Pancreas (tissue), 10 donors: Measurements from ENCODE around the gene GALNT10. TPM values are rescaled to one million over a fixed set of nuclear protein-coding genes. Genes with fewer than 3 reads are reported as not detected.

ENCODE experiments used
- ATAC-seq, 4 donors: fragments of 200-7000 bp; cut with Tn5 transposase; one replicate each; pipeline versions ENCODE4 v1.8.0 to v1.9.1; 2020; ENCODE audit warnings: mild to moderate bottlenecking in 4 of 4, moderate library complexity in 4 of 4
- DNase-seq, 6 donors: peaks; one replicate each; pipeline ENCODE4 v3.0.0-alpha.2; 2020
- FAIRE-seq: peaks from 2 replicates; lab custom pipeline; 2012; peaks lifted over from hg19 to GRCh38; lab: Jason Lieb, UNC
- H3K27ac ChIP-seq, 4 donors: fragments of 200-600 bp; sonication (generic); 1 replicate in 3 of 4; 2 replicates in 1 of 4; pipeline versions ENCODE4 v1.5.0 to v1.8.0; 2020
- H3K27me3 ChIP-seq, 4 donors: fragments of 200-600 bp; one replicate each; pipeline ENCODE4 v1.8.0; 2021
- H3K36me3 ChIP-seq, 3 donors: fragments of 200-600 bp; sonication (generic) in 1 of 3; one replicate each; pipeline versions ENCODE4 v1.5.0 to v1.8.0; 2020 to 2021
- H3K4me1 ChIP-seq, 3 donors: fragments of 200-600 bp; one replicate each; pipeline ENCODE4 v1.8.0; 2021
- H3K4me3 ChIP-seq, 4 donors: fragments of 200-600 bp; sonication (generic) in 2 of 4; one replicate each; pipeline versions ENCODE4 v1.5.0 to v1.8.0; 2020 to 2021
- H3K9me3 ChIP-seq, 4 donors: fragments of 200-600 bp; one replicate each; pipeline ENCODE4 v1.8.0; 2021
- WGBS, 2 donors: extraction: QIAGEN DNeasy Blood & Tissue Kit; methylation state at CpG; one replicate each; pipeline ENCODE4 v1.1.7; 2013; 5-methylcytosine and 5-hydroxymethylcytosine counted together
- intact Hi-C, 3 donors: fragments of 100-400 bp; cut with DNase I; formaldehyde crosslinking; loops; one replicate each; pipeline versions ENCODE4 v1.11.1 to v1.14.2; 2022
- polyA plus RNA-seq, 2 donors: library from polyadenylated mRNA; stranded (reverse); fragments of 200-250 nt; gene quantifications; one replicate each; pipeline ENCODE4 v1.2.3, GENCODE V29; 2013
- total RNA-seq, 6 donors: library from RNA; stranded (reverse); fragmentation: NEBNext Ultra II Directional in 4 of 6; extraction: Animal tissue kit (Norgen Biotek cat#: 25700) in 4 of 6; gene quantifications; one replicate each; pipeline versions ENCODE4 v1.2.1 to v1.2.4, GENCODE V29; 2021 to 2023
- TF ChIP-seq, protein P1 (sequence below), 4 donors: fragments of 200-600 bp; sonication (generic) in 3 of 4; IDR thresholded peaks; one replicate each; pipeline versions ENCODE4 v1.5.0 to v1.8.0; 2021; ENCODE audit warnings: antibody characterized with exemption in 4 of 4
- donor health status: healthy with polysubstance abuse.
- donor health status: DM: no; HTN: no; CAD: no; lungs with moderate emphysema.
- donor health status: DM: no; HTN: no; CAD: no.
- donor health status: control.
- donor health status: control.
- donor health status: Bipolar disorder and iron deficiency.
- donor health status: DM: yes; HTN: yes; CAD: no.
- donor health status: DM: no; HTN: no; CAD: no.
- donor health status: DM: no; HTN: no; CAD: no.
- donor health status: DM: yes; HTN: yes; CAD: no.

Gene GALNT10
- total and polyA plus RNA-seq, 8 donors = 4.4 to 23.1 (median 13.4) TPM

DNA sequence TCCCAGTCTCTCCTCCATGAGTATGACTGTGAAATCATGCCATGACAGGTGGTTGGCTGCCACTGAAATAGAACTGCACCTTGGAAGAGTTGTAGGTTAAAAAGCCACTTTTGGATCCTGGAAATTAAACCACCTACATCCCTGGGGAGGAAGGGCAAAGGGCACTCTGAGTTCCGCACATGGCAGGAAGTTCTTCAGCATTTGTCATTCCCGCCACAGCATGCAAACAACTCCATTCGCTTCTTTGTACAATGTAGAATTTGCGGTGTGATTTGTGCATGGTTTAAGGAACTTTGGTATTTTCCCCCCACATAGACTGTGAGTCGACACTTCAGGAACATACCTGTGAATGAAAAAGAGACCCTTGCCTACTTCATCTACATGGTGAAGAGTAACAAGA, 265.1 kb downstream of the GALNT10 start:
- no peaks in the 10 kb centered on the region for H3K9me3 ChIP-seq
- peaks cover 0 to 52% (median 22%) of the 10 kb centered on the region in 3 donors for H3K36me3 ChIP-seq
- no peaks in the 10 kb centered on the region for H3K27me3 ChIP-seq
- H3K27ac ChIP-seq = no peak overlapping the region
- H3K4me1 ChIP-seq = no peaks in the 10 kb centered on the region
- intact Hi-C loops = no loop called here
- TF ChIP-seq, protein P1, sequence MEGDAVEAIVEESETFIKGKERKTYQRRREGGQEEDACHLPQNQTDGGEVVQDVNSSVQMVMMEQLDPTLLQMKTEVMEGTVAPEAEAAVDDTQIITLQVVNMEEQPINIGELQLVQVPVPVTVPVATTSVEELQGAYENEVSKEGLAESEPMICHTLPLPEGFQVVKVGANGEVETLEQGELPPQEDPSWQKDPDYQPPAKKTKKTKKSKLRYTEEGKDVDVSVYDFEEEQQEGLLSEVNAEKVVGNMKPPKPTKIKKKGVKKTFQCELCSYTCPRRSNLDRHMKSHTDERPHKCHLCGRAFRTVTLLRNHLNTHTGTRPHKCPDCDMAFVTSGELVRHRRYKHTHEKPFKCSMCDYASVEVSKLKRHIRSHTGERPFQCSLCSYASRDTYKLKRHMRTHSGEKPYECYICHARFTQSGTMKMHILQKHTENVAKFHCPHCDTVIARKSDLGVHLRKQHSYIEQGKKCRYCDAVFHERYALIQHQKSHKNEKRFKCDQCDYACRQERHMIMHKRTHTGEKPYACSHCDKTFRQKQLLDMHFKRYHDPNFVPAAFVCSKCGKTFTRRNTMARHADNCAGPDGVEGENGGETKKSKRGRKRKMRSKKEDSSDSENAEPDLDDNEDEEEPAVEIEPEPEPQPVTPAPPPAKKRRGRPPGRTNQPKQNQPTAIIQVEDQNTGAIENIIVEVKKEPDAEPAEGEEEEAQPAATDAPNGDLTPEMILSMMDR (IDR thresholded peaks at IDR 0.05) = no peak
- ATAC-seq = no peak
- FAIRE-seq = no peak
- DNase-seq = no peak
- H3K4me3 ChIP-seq = no peak overlapping the region
- 90 to 92% methylated on average over 5 of the region's 5 CpGs for WGBS, 2 donors

DNA sequence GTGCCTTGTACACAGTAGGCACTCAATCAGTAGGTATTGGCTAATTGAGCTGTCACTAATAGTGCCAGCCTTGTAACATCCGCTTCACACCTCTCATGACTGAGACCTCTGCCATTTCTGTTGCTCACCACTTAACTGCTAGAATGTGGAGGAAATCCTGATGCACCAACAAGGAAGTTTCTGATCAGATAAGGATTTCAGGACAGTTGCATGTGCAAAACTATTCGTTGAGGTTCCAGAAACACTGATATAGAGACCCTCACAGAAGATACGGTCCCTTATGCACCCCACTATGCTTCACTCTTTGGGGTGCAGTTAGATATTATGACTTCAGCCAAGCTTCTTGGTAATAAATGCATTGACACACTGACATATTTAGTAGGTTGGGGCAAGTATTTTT, 266.0 kb downstream of the GALNT10 start:
- ATAC-seq (no peak), FAIRE-seq (no peak), DNase-seq (no peak)
- no peaks in the 10 kb centered on the region for H3K4me1 ChIP-seq
- H3K4me3 ChIP-seq = no peak overlapping the region
- 86 to 88% methylated on average over 3 of the region's 3 CpGs for WGBS, 2 donors
- H3K36me3 ChIP-seq = peaks cover 0 to 46% (median 22%) of the 10 kb centered on the region in 3 donors
- TF ChIP-seq, protein P1 (IDR thresholded peaks at IDR 0.05) = no peak
- intact Hi-C loops = no loop called here
- no peak overlapping the region for H3K27ac ChIP-seq
- no peaks in the 10 kb centered on the region for H3K9me3 ChIP-seq
- no peaks in the 10 kb centered on the region for H3K27me3 ChIP-seq

DNA sequence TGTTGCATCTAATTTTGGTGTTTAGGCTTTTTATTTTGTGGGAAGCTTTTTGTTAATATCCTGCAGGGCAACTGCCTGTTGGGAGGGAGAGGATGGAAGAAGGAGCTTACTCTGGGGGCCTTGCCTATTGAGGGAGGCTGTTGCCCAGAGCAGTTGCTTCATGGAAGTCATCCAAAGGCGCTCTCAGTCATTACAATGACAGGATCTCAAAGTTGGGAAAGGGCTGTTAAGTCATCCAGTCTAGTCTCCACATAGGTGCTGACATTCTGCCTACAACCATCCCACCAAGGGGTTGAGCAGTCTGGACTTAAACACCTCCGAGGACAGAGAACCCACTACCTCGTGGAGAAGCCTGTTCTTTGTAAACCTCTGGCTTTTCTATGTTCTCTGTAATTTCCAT, 268.5 kb downstream of the GALNT10 start:
- TF ChIP-seq, protein P1 (IDR thresholded peaks at IDR 0.05) = no peak
- Histone ChIP-seq H3K4me3 (no peak overlapping the region), H3K27ac (no peak overlapping the region), H3K27me3 (no peaks in the 10 kb centered on the region), H3K4me1 (no peaks in the 10 kb centered on the region), H3K36me3 (peaks cover 0 to 33% (median 14%) of the 10 kb centered on the region in 3 donors), H3K9me3 (no peaks in the 10 kb centered on the region)
- 66 to 74% methylated on average over 3 of the region's 3 CpGs for WGBS, 2 donors
- no peak for FAIRE-seq
- DNase-seq = no peak
- intact Hi-C loops = no loop called here
- no peak for ATAC-seq

DNA sequence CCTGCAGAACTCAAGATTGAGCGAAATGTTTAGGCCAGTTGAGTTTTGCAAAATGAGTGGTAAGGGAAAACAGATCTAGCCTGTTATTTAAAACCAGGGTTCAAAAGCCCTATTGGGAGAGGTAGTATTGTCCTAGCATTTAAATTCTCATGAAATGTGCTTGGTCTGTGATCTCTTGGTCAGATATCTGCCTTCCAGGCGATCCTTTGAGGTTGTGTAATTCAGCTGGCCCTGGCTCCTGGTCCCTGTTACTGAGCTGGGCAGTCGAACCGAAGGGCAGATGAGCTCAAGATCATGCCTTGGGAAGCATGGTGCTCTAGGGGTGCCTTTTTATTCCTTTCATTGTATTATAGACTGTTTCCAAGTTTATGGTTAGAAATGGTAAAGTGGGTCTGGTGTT, 269.6 kb downstream of the GALNT10 start:
- TF ChIP-seq, protein P1 (IDR thresholded peaks at IDR 0.05) = no peak
- Histone ChIP-seq H3K27me3 (no peaks in the 10 kb centered on the region), H3K4me3 (no peak overlapping the region), H3K4me1 (no peaks in the 10 kb centered on the region), H3K9me3 (no peaks in the 10 kb centered on the region), H3K36me3 (peaks cover 0 to 23% (median 10%) of the 10 kb centered on the region in 3 donors), H3K27ac (no peak overlapping the region)
- DNase-seq = no peak
- 92 to 94% methylated on average over 4 of the region's 4 CpGs for WGBS, 2 donors
- intact Hi-C loops = loop anchor here in 1 of 3 donors (10.0 kb wide), 1 partner anchor 145 kb away; no protein-coding TSS in a partner anchor
- no peak for ATAC-seq
- no peak for FAIRE-seq

DNA sequence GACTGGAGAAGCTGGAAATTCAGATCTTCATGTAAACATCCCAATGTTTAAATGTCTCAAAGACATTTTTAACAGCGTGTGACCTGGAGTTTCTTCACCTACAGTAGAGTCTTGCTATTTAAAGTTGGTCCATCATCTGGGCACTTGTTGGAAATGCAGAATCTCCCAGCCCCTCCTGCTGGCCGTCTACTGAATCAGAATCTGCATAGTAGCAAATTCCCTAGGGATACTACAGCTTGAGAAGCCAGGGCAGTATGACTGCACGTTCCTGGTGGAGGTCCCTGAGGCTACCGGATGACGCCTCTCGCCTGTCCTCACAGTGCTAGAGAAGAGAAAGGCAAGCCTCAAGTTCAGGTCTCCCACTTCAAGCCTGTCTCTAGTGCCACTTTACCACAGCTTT, 271.0 kb downstream of the GALNT10 start:
- DNase-seq = no peak
- intact Hi-C loops = loop anchor here in 1 of 3 donors (10.0 kb wide), 1 partner anchor 143 kb away; no protein-coding TSS in a partner anchor
- no peak for FAIRE-seq
- no peak for ATAC-seq
- Histone ChIP-seq H3K27me3 (no peaks in the 10 kb centered on the region), H3K9me3 (no peaks in the 10 kb centered on the region), H3K4me3 (no peak overlapping the region), H3K36me3 (peaks cover 0 to 10% (median under 1%) of the 10 kb centered on the region in 3 donors), H3K4me1 (no peaks in the 10 kb centered on the region), H3K27ac (no peak overlapping the region)
- TF ChIP-seq, protein P1 (IDR thresholded peaks at IDR 0.05) = no peak
- 73 to 79% methylated on average over 6 of the region's 6 CpGs for WGBS, 2 donors
